ENCODE results near the gene WTAP.

WTAP gene

GRCh38 chr6:159726918-159727716 lies at the start of gene WTAP:
TSS of gene WTAP (plus strand) at chr6:159727506. CDS start at chr6:159736266, 8,760 bp downstream.
- no peak for TF ChIP-seq CTCF (IDR thresholded peaks at IDR 0.05; ENCODE audit: insufficient read depth, low read depth, low read length, missing control alignments)
- DNase-seq (ENCODE audit: low read depth) = peak; percentile 98
- peak within 1 kb of the TSS; percentile 84 for H3K4me3 ChIP-seq (ENCODE audit: low read length)

GRCh38 chr6:159677506-159678165 lies 49.7 kb upstream of the WTAP start:
- no peak for TF ChIP-seq CTCF (IDR thresholded peaks at IDR 0.05; ENCODE audit: insufficient read depth, low read depth, low read length, missing control alignments)
- DNase-seq (ENCODE audit: low read depth) = no peak

GRCh38 chr6:159678574-159678973 lies 48.7 kb upstream of the WTAP start:
- DNase-seq (ENCODE audit: low read depth) = no peak
- no peak overlapping the region for H3K4me3 ChIP-seq (ENCODE audit: low read length)
- no peak for TF ChIP-seq CTCF (IDR thresholded peaks at IDR 0.05; ENCODE audit: insufficient read depth, low read depth, low read length, missing control alignments)

More at GRCh38 chr6:159677506-159678165, 49.7 kb upstream of the WTAP start:
- H3K4me3 ChIP-seq (ENCODE audit: low read length) = no peak overlapping the region

- no peak for TF ChIP-seq CTCF (IDR thresholded peaks at IDR 0.05; ENCODE audit: insufficient read depth, low read depth, low read length, missing control alignments)
- no peak overlapping the region for H3K4me3 ChIP-seq (ENCODE audit: low read length)
- peak; percentile 26 for DNase-seq (ENCODE audit: low read depth)
These were observed 47.9 kb upstream of the WTAP start for GRCh38 chr6:159679091-159680077.

GRCh38 chr6:159680104-159680503 lies 47.2 kb upstream of the WTAP start:
- no peak for TF ChIP-seq CTCF (IDR thresholded peaks at IDR 0.05; ENCODE audit: insufficient read depth, low read depth, low read length, missing control alignments)
- no peak for DNase-seq (ENCODE audit: low read depth)
- no peak overlapping the region for H3K4me3 ChIP-seq (ENCODE audit: low read length)

GRCh38 chr6:159681191-159681880 lies 46.0 kb upstream of the WTAP start:
- H3K4me3 ChIP-seq (ENCODE audit: low read length) = no peak overlapping the region
- TF ChIP-seq CTCF (IDR thresholded peaks at IDR 0.05; ENCODE audit: insufficient read depth, low read depth, low read length, missing control alignments) = no peak
- DNase-seq (ENCODE audit: low read depth) = no peak

All from epithelial cell of esophagus (primary cell).